IMR-90 (cell line): ENCODE results near the gene VPS18. TPM values are rescaled to one million over a fixed set of nuclear protein-coding genes. Genes with fewer than 3 reads are reported as not detected.

Experiments
- ATAC-seq: fragments of 200-7000 bp; cut with Tn5 transposase; 2 replicates; pipeline ENCODE4 v1.9.1; 2020; ENCODE audit warnings: low read depth, mild to moderate bottlenecking, moderate library complexity
- BruUV-seq: library from RNA; stranded (reverse); fragments of 400-500 nt; replicated peaks from 2 replicates; lab custom pipeline; 2021; lab: Mats Ljungman, UMichigan
- CTCF ChIA-PET: fragments of 300-600 bp; formaldehyde crosslinking; extraction: SDS; loops from one replicate; lab custom pipeline; 2021; ENCODE audit warnings: antibody characterized with exemption; lab: Yijun Ruan, JAX
- POLR2A ChIA-PET: fragments of 300-600 bp; sonication (Branson Sonifier 250); formaldehyde crosslinking; loops from one replicate; lab custom pipeline; 2022; ENCODE audit warnings: antibody characterized with exemption; ENCODE audit not compliant: unreplicated experiment; lab: Charles Lee
- DNase-seq: peaks from one replicate; pipeline ENCODE4 v3.0.0; 2013
- H2AFZ ChIP-seq: replicated peaks from 2 replicates; pipeline ENCODE3; 2013; ENCODE audit warnings: low read length, mild to moderate bottlenecking; ENCODE audit not compliant: poor library complexity
- H2AK5ac ChIP-seq: 2 replicates; pipeline ENCODE4 v1.6.1; 2013; ENCODE audit warnings: low read depth, low read length, inconsistent platforms
- H2AK9ac ChIP-seq: replicated peaks from 2 replicates; pipeline ENCODE3; 2013; ENCODE audit warnings: mild to moderate bottlenecking, low read depth, low read length, moderate library complexity; ENCODE audit not compliant: poor library complexity
- H2BK120ac ChIP-seq: 2 replicates; pipeline ENCODE4 v1.6.1; 2013; ENCODE audit warnings: low read depth, low read length, inconsistent platforms
- H2BK15ac ChIP-seq: 3 replicates; pipeline ENCODE4 v1.6.1; 2013; ENCODE audit warnings: low read depth, low read length, inconsistent platforms
- H2BK20ac ChIP-seq: 2 replicates; pipeline ENCODE4 v1.6.1; 2013; ENCODE audit warnings: low read depth, mild to moderate bottlenecking, inconsistent platforms, low read length, moderate library complexity
- H2BK5ac ChIP-seq: 2 replicates; pipeline ENCODE4 v1.6.1; 2013; ENCODE audit warnings: mild to moderate bottlenecking, low read depth, low read length, inconsistent platforms; ENCODE audit not compliant: poor library complexity, severe bottlenecking
- H3K14ac ChIP-seq: replicated peaks from 2 replicates; pipeline ENCODE4 v1.6.1; 2013; ENCODE audit warnings: low read depth, low read length, inconsistent platforms
- H3K18ac ChIP-seq: 2 replicates; pipeline ENCODE4 v1.6.1; 2013; ENCODE audit warnings: low read depth, low read length, control low read depth
- H3K23ac ChIP-seq: 2 replicates; pipeline ENCODE4 v1.6.1; 2013; ENCODE audit warnings: low read depth, low read length, inconsistent platforms
- H3K27ac ChIP-seq: 2 replicates; pipeline ENCODE4 v1.5.1; 2013; ENCODE audit warnings: mild to moderate bottlenecking, control low read depth, low read length; ENCODE audit not compliant: insufficient read depth
- H3K27me3 ChIP-seq: 2 replicates; pipeline ENCODE4 v1.6.1; 2013; ENCODE audit warnings: low read length; ENCODE audit not compliant: control insufficient read depth, insufficient read depth
- H3K36me3 ChIP-seq: 2 replicates; pipeline ENCODE4 v1.6.1; 2013; ENCODE audit warnings: low read length, mixed read lengths; ENCODE audit not compliant: control insufficient read depth, insufficient read depth
- H3K4ac ChIP-seq: 2 replicates; pipeline ENCODE4 v1.6.1; 2013; ENCODE audit warnings: low read depth, low read length, inconsistent platforms
- H3K4me1 ChIP-seq: 2 replicates; pipeline ENCODE4 v1.6.1; 2013; ENCODE audit warnings: low read length, mixed read lengths; ENCODE audit not compliant: control insufficient read depth, insufficient read depth
- H3K4me2 ChIP-seq: 2 replicates; pipeline ENCODE4 v1.6.1; 2013; ENCODE audit warnings: low read depth, mild to moderate bottlenecking, control low read depth, low read length, moderate library complexity
- H3K4me3 ChIP-seq: 2 replicates; pipeline ENCODE4 v1.5.1; 2013; ENCODE audit warnings: low read depth, mild to moderate bottlenecking, control low read depth, low read length, moderate library complexity; ENCODE audit not compliant: insufficient read depth
- H3K56ac ChIP-seq: 2 replicates; pipeline ENCODE4 v1.6.1; 2013; ENCODE audit warnings: low read length, inconsistent platforms; ENCODE audit not compliant: insufficient read depth; ENCODE audit errors: extremely low read depth
- H3K79me1 ChIP-seq, 2 experiments: 2 replicates each; pipeline ENCODE4 v1.6.1; 2013; ENCODE audit warnings: low read length in 2 of 2, inconsistent platforms in 1 of 2, low read depth in 1 of 2
- H3K9ac ChIP-seq: 2 replicates; pipeline ENCODE4 v1.6.1; 2013; ENCODE audit warnings: low read depth, low read length, control low read depth
- H3K9me1 ChIP-seq: 2 replicates; pipeline ENCODE4 v1.6.1; 2013; ENCODE audit warnings: low read length, inconsistent platforms; ENCODE audit not compliant: insufficient read depth
- H3K9me3 ChIP-seq: 2 replicates; pipeline ENCODE4 v1.6.1; 2013; ENCODE audit warnings: low read length; ENCODE audit not compliant: control insufficient read depth, insufficient read depth
- H4K20me1 ChIP-seq: 2 replicates; pipeline ENCODE4 v1.6.1; 2013; ENCODE audit warnings: low read length, inconsistent platforms; ENCODE audit not compliant: insufficient read depth
- H4K5ac ChIP-seq: 2 replicates; pipeline ENCODE4 v1.6.1; 2013; ENCODE audit warnings: mild to moderate bottlenecking, low read depth, low read length, control low read depth
- H4K8ac ChIP-seq, 2 experiments: 2 replicates each; pipeline ENCODE4 v1.6.1; 2013; ENCODE audit warnings: low read depth in 2 of 2, low read length in 2 of 2, control low read depth in 1 of 2, inconsistent platforms in 1 of 2
- H4K91ac ChIP-seq: 2 replicates; pipeline ENCODE4 v1.6.1; 2013; ENCODE audit warnings: low read depth, low read length, inconsistent platforms; ENCODE audit not compliant: insufficient read depth
- CEBPB ChIP-seq: IDR thresholded peaks from 2 replicates; pipeline ENCODE4 v1.6.1; 2012; ENCODE audit warnings: low read depth, low read length, improper control_type of control experiment
- CHD1 ChIP-seq: IDR thresholded peaks from 2 replicates; pipeline ENCODE4 v1.6.1; 2012; ENCODE audit warnings: low read depth, low read length, improper control_type of control experiment
- FOS ChIP-seq: fragments of 150-350 bp; IDR thresholded peaks from 2 replicates; pipeline ENCODE4 v1.6.1; 2016; ENCODE audit warnings: low read depth, low read length
- MAFK ChIP-seq: IDR thresholded peaks from 2 replicates; pipeline ENCODE4 v1.6.1; 2012; ENCODE audit warnings: low read depth, low read length, improper control_type of control experiment
- MAZ ChIP-seq: IDR thresholded peaks from 2 replicates; pipeline ENCODE4 v1.6.1; 2012; ENCODE audit warnings: low read depth, mild to moderate bottlenecking, low read length, improper control_type of control experiment, moderate library complexity, borderline replicate concordance
- MXI1 ChIP-seq: IDR thresholded peaks from 2 replicates; pipeline ENCODE4 v1.6.1; 2012; ENCODE audit warnings: low read depth, mild to moderate bottlenecking, low read length, moderate library complexity, borderline replicate concordance
- NFE2L2 ChIP-seq: fragments of 150-350 bp; IDR thresholded peaks from 2 replicates; pipeline ENCODE4 v1.6.1; 2016; ENCODE audit warnings: low read depth, mild to moderate bottlenecking, low read length
- POLR2A ChIP-seq: IDR thresholded peaks from 2 replicates; pipeline ENCODE4 v1.6.1; 2012; ENCODE audit warnings: mild to moderate bottlenecking, low read depth, low read length
- RAD21 ChIP-seq: IDR thresholded peaks from 2 replicates; pipeline ENCODE4 v1.6.1; 2012; ENCODE audit warnings: low read length, improper control_type of control experiment
- SMC3 ChIP-seq: fragments of 150-350 bp; IDR thresholded peaks from 2 replicates; pipeline ENCODE4 v1.6.1; 2016; ENCODE audit warnings: low read depth, mild to moderate bottlenecking, antibody characterized with exemption, low read length, moderate library complexity
- WGBS, 2 experiments: methylation state at CpG; one replicate each; pipeline versions ENCODE4 v1.1.5 to v1.1.7; 2013; ENCODE audit warnings: missing lambda C conversion rate in 2 of 2; ENCODE audit not compliant: insufficient read length in 1 of 2; ENCODE audit errors: extremely low coverage in 2 of 2; 5-methylcytosine and 5-hydroxymethylcytosine counted together
- dilution Hi-C: fragments of 300-500 bp; cut with HindIII; formaldehyde crosslinking; loops from one replicate; pipeline ENCODE4 v1.14.3; 2018; ENCODE audit warnings: low sequenced_read_pairs; ENCODE audit not compliant: unreplicated experiment
- in situ Hi-C: fragments of 300-500 bp; cut with MboI; formaldehyde crosslinking; loops from 3 replicates; pipeline ENCODE4 v1.14.3; 2019; ENCODE audit warnings: low sequenced_read_pairs, inconsistent platforms, mixed read lengths
- intact Hi-C: fragments of 100-400 bp; cut with micrococcal nuclease; formaldehyde crosslinking; loops from 2 replicates; pipeline ENCODE4 v1.10.0; 2022
- polyA plus RNA-seq, 3 experiments: library from polyadenylated mRNA; depleted of rRNA; stranded (reverse); fragments of >200 nt; gene quantifications; 2 replicates each; pipeline ENCODE4 v1.2.3, GENCODE V29; 2012; ENCODE audit warnings: low replicate concordance in 1 of 3
- total RNA-seq: library from RNA; depleted of rRNA; stranded (reverse); fragments of >200 nt; gene quantifications from 2 replicates; pipeline ENCODE4 v1.2.3, GENCODE V29; 2012
- TF ChIP-seq, protein P1 (sequence below): conservative IDR thresholded peaks from 2 replicates; pipeline ENCODE4 v1.5.1; 2012; ENCODE audit warnings: mild to moderate bottlenecking, low read depth, low read length, improper control_type of control experiment
- TF ChIP-seq, protein P2 (sequence below): fragments of 150-350 bp; IDR thresholded peaks from 2 replicates; pipeline ENCODE4 v1.6.1; 2017; ENCODE audit warnings: mild to moderate bottlenecking, antibody characterized with exemption, low read length, low read depth

Gene VPS18
- total and polyA plus RNA-seq, 2 of the 4 experiments (the other 2 are of a cell fraction): 19.3 to 32.3 TPM

DNA sequence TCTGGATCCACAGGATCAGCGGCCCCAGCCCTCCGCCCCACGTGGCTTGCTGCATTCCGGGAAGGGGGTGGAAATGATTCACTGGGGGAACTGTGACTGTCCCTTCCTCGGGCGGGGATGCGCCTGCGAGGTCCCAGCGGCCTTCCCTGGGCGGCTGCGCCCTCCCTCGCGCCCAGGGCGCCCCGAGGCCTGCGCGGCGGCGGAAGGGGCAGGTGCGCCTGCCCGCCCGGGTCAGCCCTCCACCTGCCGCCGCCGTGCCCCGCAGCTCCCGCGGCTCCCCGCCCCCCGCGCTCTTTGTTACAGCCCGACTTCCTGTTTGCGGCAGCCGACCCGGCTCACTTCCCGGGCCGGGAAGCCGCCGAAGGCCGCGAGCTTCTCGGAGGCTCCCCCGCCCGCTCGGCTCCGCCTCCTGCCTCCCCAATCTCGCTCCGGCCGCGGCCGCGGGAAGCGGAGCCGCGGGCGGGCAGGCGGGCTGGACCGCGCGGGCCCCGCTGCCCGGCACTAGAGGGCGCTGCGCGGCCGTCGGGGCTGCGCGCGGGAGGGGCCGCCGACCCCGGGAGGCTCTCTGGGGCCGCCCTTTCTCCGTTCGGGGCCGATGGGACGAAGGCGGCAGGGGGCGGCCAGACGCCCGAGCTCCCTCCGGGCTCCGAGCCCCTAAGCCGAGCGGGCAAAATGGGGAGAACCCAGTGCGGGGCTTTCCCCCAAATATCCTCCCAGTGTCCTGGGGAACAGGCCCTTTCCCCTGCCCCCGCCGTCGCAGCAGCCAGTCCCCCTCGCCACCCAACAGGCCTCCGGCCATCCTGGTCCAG, 47.5 kb downstream of the VPS18 start:
- Histone ChIP-seq H4K91ac (peak overlapping the region; percentile 88), H2BK15ac (peak overlapping the region; percentile 97; the same call in 2 of the 3 replicates), H3K36me3 (peaks cover 4% of the 10 kb centered on the region), H2AFZ (peak overlapping the region; percentile 96), H3K27me3 (no peaks in the 10 kb centered on the region), H2AK9ac (peak overlapping the region; percentile 98), H3K27ac (peak overlapping the region; percentile 82), H3K4me1 (peaks cover 21% of the 10 kb centered on the region), H3K9ac (peak overlapping the region; percentile 59), H2BK5ac (peak overlapping the region; percentile 83), H3K23ac (peak overlapping the region; percentile 82; the same call in 1 of the 2 replicates), H2AK5ac (peak overlapping the region; percentile 92), H3K9me3 (no peaks in the 10 kb centered on the region), H4K8ac (peak overlapping the region; percentile 90 to 96), H4K5ac (peak overlapping the region; percentile 80), H3K56ac (peak overlapping the region; percentile 68), H2BK20ac (peak overlapping the region; percentile 19; the same call in 1 of the 2 replicates), H3K9me1 (peaks cover 21% of the 10 kb centered on the region), H3K4me3 (peak overlapping the region; percentile 30), H3K4ac (peak overlapping the region; percentile 87), H4K20me1 (no peaks in the 10 kb centered on the region; the same call in 1 of the 2 replicates), H2BK120ac (peak overlapping the region; percentile 78), H3K18ac (peak overlapping the region; percentile 69), H3K4me2 (peak overlapping the region; percentile 66), H3K79me1 (peaks cover 14 to 34% of the 10 kb centered on the region in 2 experiments; a peak in 3 of 4 replicates), H3K14ac (peak overlapping the region; percentile 94)
- peak; percentile 89 for ATAC-seq
- dilution Hi-C loops (no loop called here), in situ Hi-C loops (loop anchor here (5.0 kb wide), 1 partner anchor 81 kb away; no protein-coding TSS in a partner anchor), intact Hi-C loops (loop anchor here (1.0 to 5.0 kb wide), 2 partner anchors 37 to 81 kb away; no protein-coding TSS in a partner anchor)
- ChIA-PET CTCF (interaction anchor here (0.6 to 3.6 kb wide), 20 partner anchors 11 to 1924 kb away, joined by 3 to 39 read pairs (median 5); partner anchors contain the start of genes CHAC1 and DLL4), POLR2A (interaction anchor here (0.6 to 1.3 kb wide), 6 partner anchors 11 to 80 kb away, joined by 3 to 6 read pairs (median 3); partner anchors contain the start of gene CHAC1)
- DNase-seq: peak; percentile 73
- no TSS peak for BruUV-seq
- TF ChIP-seq MAFK (no peak), RAD21 (peak; percentile 77), NFE2L2 (no peak), SMC3 (peak; percentile 73), CHD1 (no peak), FOS (0 out of 2 replicates have a peak, but pooled peaks have one; percentile 7), MXI1 (peak; percentile 62; the same call in 1 of the 2 replicates), CEBPB (no peak), POLR2A (peak; percentile 75), MAZ (peak; percentile 96; the same call in 1 of the 2 replicates)
- TF ChIP-seq, protein P1, sequence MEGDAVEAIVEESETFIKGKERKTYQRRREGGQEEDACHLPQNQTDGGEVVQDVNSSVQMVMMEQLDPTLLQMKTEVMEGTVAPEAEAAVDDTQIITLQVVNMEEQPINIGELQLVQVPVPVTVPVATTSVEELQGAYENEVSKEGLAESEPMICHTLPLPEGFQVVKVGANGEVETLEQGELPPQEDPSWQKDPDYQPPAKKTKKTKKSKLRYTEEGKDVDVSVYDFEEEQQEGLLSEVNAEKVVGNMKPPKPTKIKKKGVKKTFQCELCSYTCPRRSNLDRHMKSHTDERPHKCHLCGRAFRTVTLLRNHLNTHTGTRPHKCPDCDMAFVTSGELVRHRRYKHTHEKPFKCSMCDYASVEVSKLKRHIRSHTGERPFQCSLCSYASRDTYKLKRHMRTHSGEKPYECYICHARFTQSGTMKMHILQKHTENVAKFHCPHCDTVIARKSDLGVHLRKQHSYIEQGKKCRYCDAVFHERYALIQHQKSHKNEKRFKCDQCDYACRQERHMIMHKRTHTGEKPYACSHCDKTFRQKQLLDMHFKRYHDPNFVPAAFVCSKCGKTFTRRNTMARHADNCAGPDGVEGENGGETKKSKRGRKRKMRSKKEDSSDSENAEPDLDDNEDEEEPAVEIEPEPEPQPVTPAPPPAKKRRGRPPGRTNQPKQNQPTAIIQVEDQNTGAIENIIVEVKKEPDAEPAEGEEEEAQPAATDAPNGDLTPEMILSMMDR: peak; percentile 84
- TF ChIP-seq, protein P2, sequence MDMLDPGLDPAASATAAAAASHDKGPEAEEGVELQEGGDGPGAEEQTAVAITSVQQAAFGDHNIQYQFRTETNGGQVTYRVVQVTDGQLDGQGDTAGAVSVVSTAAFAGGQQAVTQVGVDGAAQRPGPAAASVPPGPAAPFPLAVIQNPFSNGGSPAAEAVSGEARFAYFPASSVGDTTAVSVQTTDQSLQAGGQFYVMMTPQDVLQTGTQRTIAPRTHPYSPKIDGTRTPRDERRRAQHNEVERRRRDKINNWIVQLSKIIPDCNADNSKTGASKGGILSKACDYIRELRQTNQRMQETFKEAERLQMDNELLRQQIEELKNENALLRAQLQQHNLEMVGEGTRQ: peak; percentile 88
- no CpG with 5 or more reads among the region's 92 CpGs for WGBS, 2 experiments
